ENCODE data around the gene TSBP1. TPM values are rescaled to one million over a fixed set of nuclear protein-coding genes. Genes with fewer than 3 reads are reported as not detected.

The TSBP1 gene
- total RNA-seq, 1 experiment from 2014 or later = not detected

GRCh38 chr6:32411566-32412327, 40.0 kb upstream of the TSBP1 start:
- Histone ChIP-seq H3K4me3 (ENCODE audit: low read depth in 2 of 2, low read length in 2 of 2) (no peak overlapping the region), H3K9me3 (ENCODE audit: control insufficient read depth, insufficient read depth, low read depth, low read length) (no peaks in the 10 kb centered on the region), H3K36me3 (ENCODE audit: control insufficient read depth, insufficient read depth, low read length) (no peaks in the 10 kb centered on the region), H3K27ac (ENCODE audit: low read length) (no peak overlapping the region), H3K27me3 (ENCODE audit: control insufficient read depth, insufficient read depth, low read length) (peaks cover 42% of the 10 kb centered on the region), H3K4me1 (ENCODE audit: control insufficient read depth, insufficient read depth, low read length) (peaks cover 3% of the 10 kb centered on the region; the same call in 1 of the 2 replicates)
- ChIA-PET CTCF (no interaction called here), POLR2A (no interaction called here)
- in situ Hi-C loops (cut with HindIII; ENCODE audit: low pct_unique_long_range_greater_than_20kb, low sequenced_read_pairs) = no loop called here
- no peak for ATAC-seq
- intact Hi-C loops (cut with micrococcal nuclease; ENCODE audit: unreplicated experiment) = loop anchor here (10.0 kb wide), 1 partner anchor 453 kb away; no protein-coding TSS in a partner anchor
- no TSS peak for BruUV-seq (replicated peaks)
- no peak for TF ChIP-seq TCF7L2 (IDR thresholded peaks at IDR 0.05; ENCODE audit: low read depth, low read length)
- no peak for TF ChIP-seq CTCF (IDR thresholded peaks at IDR 0.05)
- no peak for TF ChIP-seq SIN3A (IDR thresholded peaks at IDR 0.05; ENCODE audit: borderline replicate concordance, insufficient read depth, low read depth, low read length)
- TF ChIP-seq POLR2AphosphoS5 (IDR thresholded peaks at IDR 0.05; ENCODE audit: low read depth, low read length) = no peak
- no peak for TF ChIP-seq REST (IDR thresholded peaks at IDR 0.05; ENCODE audit: insufficient read depth in 1 of 2, low read depth in 2 of 2, low read length in 1 of 2)
- DNase-seq (ENCODE audit: low read depth, low spot score) = no peak

- no peak for ATAC-seq
- Histone ChIP-seq H3K4me3 (ENCODE audit: low read depth in 2 of 2, low read length in 2 of 2) (no peak overlapping the region), H3K9me3 (ENCODE audit: control insufficient read depth, insufficient read depth, low read depth, low read length) (no peaks in the 10 kb centered on the region), H3K36me3 (ENCODE audit: control insufficient read depth, insufficient read depth, low read length) (no peaks in the 10 kb centered on the region), H3K4me1 (ENCODE audit: control insufficient read depth, insufficient read depth, low read length) (peaks cover 3% of the 10 kb centered on the region; the same call in 1 of the 2 replicates), H3K27ac (ENCODE audit: low read length) (no peak overlapping the region), H3K27me3 (ENCODE audit: control insufficient read depth, insufficient read depth, low read length) (peaks cover 42% of the 10 kb centered on the region)
- ChIA-PET POLR2A (no interaction called here), CTCF (no interaction called here)
- TF ChIP-seq CTCF (IDR thresholded peaks at IDR 0.05) = no peak
- no peak for DNase-seq (ENCODE audit: low read depth, low spot score)
- no TSS peak for BruUV-seq (replicated peaks)
- intact Hi-C loops (cut with micrococcal nuclease; ENCODE audit: unreplicated experiment) (loop anchor here (10.0 kb wide), 1 partner anchor 454 kb away; no protein-coding TSS in a partner anchor), in situ Hi-C loops (cut with HindIII; ENCODE audit: low pct_unique_long_range_greater_than_20kb, low sequenced_read_pairs) (no loop called here)
These were observed 39.2 kb upstream of the TSBP1 start for GRCh38 chr6:32410906-32411305.

Data from Panc1 (cell line).